Right cardiac atrium (tissue), 5 donors: ENCODE results near the gene KIF13A. TPM values are rescaled to one million over a fixed set of nuclear protein-coding genes. Genes with fewer than 3 reads are reported as not detected.

Experiments used
- ATAC-seq, 2 donors: fragments of 200-7000 bp; cut with Tn5 transposase; one replicate each; pipeline versions ENCODE4 v1.8.0 to v1.9.1; 2020; ENCODE audit warnings: moderate library complexity in 2 of 2, mild to moderate bottlenecking in 1 of 2
- DNase-seq, 3 donors: peaks; one replicate each; pipeline ENCODE4 v3.0.0-alpha.2; 2020
- H3K27ac ChIP-seq: one replicate; pipeline ENCODE4 v1.5.1; 2013; ENCODE audit warnings: mild to moderate bottlenecking, low read length, control low read depth, moderate library complexity
- H3K27me3 ChIP-seq: one replicate; pipeline ENCODE4 v1.6.1; 2013; ENCODE audit not compliant: control insufficient read depth, insufficient read depth
- H3K4me1 ChIP-seq: one replicate; pipeline ENCODE4 v1.6.1; 2013; ENCODE audit warnings: low read length; ENCODE audit not compliant: control insufficient read depth, insufficient read depth
- H3K4me3 ChIP-seq: one replicate; pipeline ENCODE4 v1.5.1; 2013; ENCODE audit warnings: low read length, control low read depth
- H3K9me3 ChIP-seq: one replicate; pipeline ENCODE4 v1.6.1; 2013; ENCODE audit warnings: low read length; ENCODE audit not compliant: control insufficient read depth
- WGBS: extraction: QIAGEN DNeasy Blood & Tissue Kit; methylation state at CpG from one replicate; pipeline ENCODE4 v1.1.7; 2013; 5-methylcytosine and 5-hydroxymethylcytosine counted together
- intact Hi-C, 4 donors: fragments of 100-400 bp; cut with DNase I; formaldehyde crosslinking; loops; one replicate each; pipeline versions ENCODE4 v1.11.0 to v1.14.0; 2022 to 2023
- long read RNA-seq, 4 donors: library from polyadenylated mRNA; unstranded; transcript quantifications; one replicate each; pipeline ENCODE4 v2.0.0, GENCODE V29; 2020 to 2021
- polyA plus RNA-seq: library from polyadenylated mRNA; stranded (reverse); fragments of 200-250 nt; gene quantifications from one replicate; pipeline ENCODE4 v1.2.3, GENCODE V29; 2013
- total RNA-seq, 4 donors: library from RNA; stranded (reverse); fragmentation: NEBNext Ultra II Directional; extraction: Animal tissue kit (Norgen Biotek cat#: 25700); gene quantifications; one replicate each; pipeline ENCODE4 v1.2.1, GENCODE V29; 2021
- donor health status: healthy with polysubstance abuse.
- donor health status: DM: no; HTN: yes; CAD: no.
- donor health status: DM: no; HTN: no; CAD: no.
- donor health status: DM: no; HTN: yes; CAD: no; lungs with severe emphysema.
- donor health status: DM: yes; HTN: yes; CAD: no.

Gene KIF13A
- total RNA-seq (10 to 100 TPM; 59.8 to 79.6 (median 73.3) TPM), polyA plus RNA-seq (27.2 TPM)
- long read RNA-seq, donor 1, transcript KIF13A-207 (3 exons, 1,330 nt), result major isoform, 7 of 19 reads
- long read RNA-seq, donor 1, partial matches to known transcripts, result 2 of 19 reads
- long read RNA-seq, donor 1, other reads (novel, unspliced or antisense), result 10 of 19 reads
- long read RNA-seq, donor 2, partial matches to known transcripts, result 3 of 5 reads
- long read RNA-seq, donor 2, other reads (novel, unspliced or antisense), result 0 of 5 reads
- long read RNA-seq, donor 3, partial matches to known transcripts, result 7 of 23 reads
- long read RNA-seq, donor 3, other reads (novel, unspliced or antisense), result 16 of 23 reads
- long read RNA-seq, donor 4, transcript KIF13A-207 (3 exons, 1,330 nt), result major isoform, 7 of 17 reads
- long read RNA-seq, donor 4, partial matches to known transcripts, result 1 of 17 reads
- long read RNA-seq, donor 4, other reads (novel, unspliced or antisense), result 9 of 17 reads

GRCh38 chr6:17987447-17987696 lies at the start of gene KIF13A:
Gene KIF13A (minus strand): TSS chr6:17987635. CDS start chr6:17987463, 172 bp downstream.
- ATAC-seq, result no peak
- intact Hi-C loops, result loop anchor here (5.0 to 10.0 kb wide), 7 partner anchors 63 to 153 kb away; partner anchors contain the start of gene NHLRC1 (in 2 of the 4)

DNA sequence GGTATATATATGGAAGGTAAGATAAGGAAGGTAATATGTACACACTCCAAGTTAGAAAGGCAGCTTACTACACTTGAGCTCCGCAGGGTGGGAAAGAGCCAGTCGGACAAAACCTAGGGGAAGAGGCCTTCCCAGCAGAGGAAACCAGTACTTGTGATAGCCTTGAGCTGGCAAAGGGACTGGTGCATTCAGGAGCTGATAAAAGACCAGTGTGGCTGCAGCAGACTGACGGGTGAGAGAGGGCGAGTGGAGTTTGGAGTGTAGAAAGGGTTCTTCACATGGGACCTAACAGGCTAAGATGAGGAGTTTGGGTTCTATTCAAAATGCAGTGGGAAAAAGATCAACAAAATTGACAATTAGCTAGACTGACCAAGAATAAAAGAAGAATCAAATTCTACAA lies 49.3 kb upstream of the KIF13A start:
- Histone ChIP-seq H3K27me3 (no peaks in the 10 kb centered on the region), H3K4me3 (no peak overlapping the region), H3K27ac (no peak overlapping the region), H3K4me1 (no peaks in the 10 kb centered on the region), H3K9me3 (no peaks in the 10 kb centered on the region)
- intact Hi-C loops, result no loop called here
- no peak for DNase-seq
- ATAC-seq, result no peak
- 84% methylated on average over 4 of the region's 4 CpGs for WGBS

More at GRCh38 chr6:17987447-17987696, at the start of gene KIF13A:
- no peaks in the 10 kb centered on the region for H3K27me3 ChIP-seq
- under 1% methylated on average over 48 of the region's 54 CpGs for WGBS
- peak within 1 kb of the TSS; percentile 96 for H3K27ac ChIP-seq
- H3K9me3 ChIP-seq, result no peaks in the 10 kb centered on the region
- peak within 1 kb of the TSS; percentile 93 for H3K4me3 ChIP-seq
- H3K4me1 ChIP-seq, result peaks cover 6% of the 10 kb centered on the region
- peak in 1 of 3 donors; percentile 49 for DNase-seq

DNA sequence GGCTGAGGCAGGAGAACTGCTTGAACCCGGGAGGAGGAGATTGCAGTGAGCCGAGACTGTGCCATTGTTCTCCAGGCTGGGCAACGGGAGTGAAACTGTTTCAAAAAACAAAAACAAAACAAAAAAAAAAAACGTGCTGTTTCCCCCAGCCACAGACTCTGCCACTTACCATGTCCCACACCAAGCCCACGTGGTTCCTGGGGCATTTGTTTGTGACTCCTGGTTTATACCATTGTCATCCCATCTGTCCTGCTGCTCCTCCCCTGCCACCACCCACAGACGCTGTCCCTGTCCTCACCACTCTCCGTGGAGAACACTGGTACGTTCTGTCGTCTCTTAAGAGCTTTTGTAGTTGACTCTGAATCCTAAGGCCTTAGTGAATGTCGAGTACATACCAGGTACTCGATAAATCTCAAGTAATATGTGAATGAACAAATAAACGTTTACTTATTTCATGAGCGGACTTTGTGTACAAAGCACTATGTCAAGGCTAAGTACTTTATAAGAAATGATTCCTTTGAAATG lies 48.0 kb upstream of the KIF13A start:
- ATAC-seq (no peak), DNase-seq (no peak)
- 86% methylated on average over 13 of the region's 13 CpGs for WGBS
- no peaks in the 10 kb centered on the region for H3K9me3 ChIP-seq
- no peak overlapping the region for H3K27ac ChIP-seq
- intact Hi-C loops, result no loop called here
- no peaks in the 10 kb centered on the region for H3K27me3 ChIP-seq
- H3K4me3 ChIP-seq, result no peak overlapping the region
- H3K4me1 ChIP-seq, result no peaks in the 10 kb centered on the region

DNA sequence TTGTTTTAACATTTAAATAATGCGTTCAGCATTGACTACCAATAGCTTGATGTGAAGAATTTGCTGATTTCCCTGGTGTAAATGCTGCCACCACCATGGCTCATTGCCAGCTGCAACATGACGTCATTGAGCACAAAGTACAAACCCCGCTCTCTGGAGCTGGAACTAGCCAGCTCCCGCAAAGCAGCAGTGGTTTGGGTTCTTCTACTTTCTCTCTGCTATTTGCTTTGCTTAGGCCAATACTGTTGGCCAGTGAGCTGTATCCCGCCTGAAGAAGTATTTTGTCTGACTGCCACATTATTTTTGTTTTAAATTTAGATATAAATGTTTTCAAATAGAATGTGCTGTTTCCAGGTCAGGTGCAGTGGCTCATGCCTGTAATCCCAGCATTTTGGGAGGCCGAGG lies 47.4 kb upstream of the KIF13A start:
- WGBS, result 79% methylated on average over 6 of the region's 6 CpGs
- Histone ChIP-seq H3K27ac (no peak overlapping the region), H3K4me3 (no peak overlapping the region), H3K4me1 (no peaks in the 10 kb centered on the region), H3K27me3 (no peaks in the 10 kb centered on the region), H3K9me3 (no peaks in the 10 kb centered on the region)
- DNase-seq (peak in 1 of 3 donors; percentile 44), ATAC-seq (no peak)
- intact Hi-C loops, result no loop called here

- H3K4me1 ChIP-seq, result no peaks in the 10 kb centered on the region
- no peak for DNase-seq
- no peaks in the 10 kb centered on the region for H3K9me3 ChIP-seq
- no peak overlapping the region for H3K4me3 ChIP-seq
- H3K27me3 ChIP-seq, result no peaks in the 10 kb centered on the region
- H3K27ac ChIP-seq, result no peak overlapping the region
- intact Hi-C loops, result no loop called here
- WGBS, result 94% methylated on average over 2 of the region's 2 CpGs
- no peak for ATAC-seq
These were observed 44.3 kb upstream of the KIF13A start for GRCh38 chr6:18031680-18032256.

DNA sequence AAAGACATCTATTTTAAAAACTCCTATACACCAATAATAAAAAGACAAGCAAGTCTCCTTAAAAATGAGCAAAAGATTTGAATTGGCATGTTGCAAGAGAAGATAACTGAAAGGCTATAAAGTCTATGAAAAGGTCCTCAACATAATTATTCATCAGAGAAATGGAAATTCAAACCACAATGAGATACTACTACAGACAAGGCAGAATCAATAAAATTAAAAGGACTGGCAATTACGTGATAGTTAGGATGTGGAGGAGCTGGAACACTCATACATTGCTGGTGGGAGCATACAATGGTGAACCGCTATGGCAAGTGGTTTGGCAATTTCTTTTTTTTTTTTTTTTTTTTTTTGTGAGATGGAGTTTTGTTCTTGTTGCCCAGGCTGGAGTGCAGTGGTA lies 43.8 kb upstream of the KIF13A start:
- ATAC-seq (no peak), DNase-seq (no peak)
- Histone ChIP-seq H3K4me3 (no peak overlapping the region), H3K27me3 (no peaks in the 10 kb centered on the region), H3K4me1 (no peaks in the 10 kb centered on the region), H3K27ac (no peak overlapping the region), H3K9me3 (no peaks in the 10 kb centered on the region)
- 95% methylated on average over 2 of the region's 2 CpGs for WGBS
- intact Hi-C loops, result no loop called here

DNA sequence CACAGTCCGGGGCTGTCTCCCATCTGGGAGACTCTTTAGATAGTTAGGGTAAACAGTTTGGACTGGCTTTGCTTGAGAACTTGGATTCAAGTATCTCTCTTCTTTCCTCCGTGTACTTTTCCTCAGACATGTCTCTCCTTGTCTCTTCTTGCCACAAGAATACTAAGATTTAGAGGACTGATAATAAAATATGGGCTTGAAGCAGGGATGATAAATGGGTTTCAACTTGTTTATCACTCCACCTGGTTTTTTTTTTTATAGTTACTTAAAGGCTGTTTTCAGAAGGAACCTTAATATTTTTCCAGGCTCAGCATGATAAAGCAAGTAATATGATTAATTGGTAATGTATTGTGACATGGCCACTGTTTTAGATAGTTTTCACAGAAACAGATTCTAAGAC lies 40.9 kb upstream of the KIF13A start:
- Histone ChIP-seq H3K9me3 (no peaks in the 10 kb centered on the region), H3K4me1 (no peaks in the 10 kb centered on the region), H3K27ac (no peak overlapping the region), H3K4me3 (no peak overlapping the region), H3K27me3 (no peaks in the 10 kb centered on the region)
- ATAC-seq, result no peak
- intact Hi-C loops, result no loop called here
- WGBS, result 81% methylated on average over 2 of the region's 2 CpGs
- no peak for DNase-seq

- 95% methylated on average over 6 of the region's 6 CpGs for WGBS
- H3K27me3 ChIP-seq, result no peaks in the 10 kb centered on the region
- H3K27ac ChIP-seq, result no peak overlapping the region
- intact Hi-C loops, result no loop called here
- no peaks in the 10 kb centered on the region for H3K4me1 ChIP-seq
- no peak for ATAC-seq
- DNase-seq, result no peak
- no peaks in the 10 kb centered on the region for H3K9me3 ChIP-seq
- no peak overlapping the region for H3K4me3 ChIP-seq
These were observed 38.2 kb upstream of the KIF13A start for GRCh38 chr6:18025596-18025995.

DNA sequence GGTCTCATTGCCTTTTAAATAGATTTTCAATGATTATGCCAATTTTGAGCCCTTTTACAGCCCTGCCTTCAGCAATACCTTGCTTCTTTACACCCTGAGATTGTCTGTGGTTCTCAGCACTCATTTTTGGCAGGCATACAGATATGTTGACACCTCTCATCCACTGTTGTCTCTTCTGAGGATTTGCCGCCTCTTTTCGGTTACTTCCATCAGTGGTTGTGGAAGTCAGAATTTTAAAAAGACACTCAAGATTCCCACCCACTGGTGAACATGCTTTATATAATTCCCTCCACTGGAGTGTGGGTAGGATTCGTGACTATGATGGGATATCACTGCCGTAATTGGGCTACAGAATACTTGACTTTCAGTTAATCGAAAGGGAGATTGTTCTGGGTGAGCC lies 37.4 kb upstream of the KIF13A start:
- no peak for DNase-seq
- Histone ChIP-seq H3K4me3 (no peak overlapping the region), H3K4me1 (no peaks in the 10 kb centered on the region), H3K27ac (no peak overlapping the region), H3K27me3 (no peaks in the 10 kb centered on the region), H3K9me3 (no peaks in the 10 kb centered on the region)
- no peak for ATAC-seq
- intact Hi-C loops, result no loop called here
- 94% methylated on average over 5 of the region's 5 CpGs for WGBS

GRCh38 chr6:18023891-18024290 lies 36.5 kb upstream of the KIF13A start:
- no peak for ATAC-seq
- no peaks in the 10 kb centered on the region for H3K9me3 ChIP-seq
- no peaks in the 10 kb centered on the region for H3K4me1 ChIP-seq
- no peak overlapping the region for H3K27ac ChIP-seq
- intact Hi-C loops, result no loop called here
- WGBS, result 94% methylated on average over 4 of the region's 4 CpGs
- DNase-seq, result no peak
- H3K4me3 ChIP-seq, result no peak overlapping the region
- H3K27me3 ChIP-seq, result no peaks in the 10 kb centered on the region

DNA sequence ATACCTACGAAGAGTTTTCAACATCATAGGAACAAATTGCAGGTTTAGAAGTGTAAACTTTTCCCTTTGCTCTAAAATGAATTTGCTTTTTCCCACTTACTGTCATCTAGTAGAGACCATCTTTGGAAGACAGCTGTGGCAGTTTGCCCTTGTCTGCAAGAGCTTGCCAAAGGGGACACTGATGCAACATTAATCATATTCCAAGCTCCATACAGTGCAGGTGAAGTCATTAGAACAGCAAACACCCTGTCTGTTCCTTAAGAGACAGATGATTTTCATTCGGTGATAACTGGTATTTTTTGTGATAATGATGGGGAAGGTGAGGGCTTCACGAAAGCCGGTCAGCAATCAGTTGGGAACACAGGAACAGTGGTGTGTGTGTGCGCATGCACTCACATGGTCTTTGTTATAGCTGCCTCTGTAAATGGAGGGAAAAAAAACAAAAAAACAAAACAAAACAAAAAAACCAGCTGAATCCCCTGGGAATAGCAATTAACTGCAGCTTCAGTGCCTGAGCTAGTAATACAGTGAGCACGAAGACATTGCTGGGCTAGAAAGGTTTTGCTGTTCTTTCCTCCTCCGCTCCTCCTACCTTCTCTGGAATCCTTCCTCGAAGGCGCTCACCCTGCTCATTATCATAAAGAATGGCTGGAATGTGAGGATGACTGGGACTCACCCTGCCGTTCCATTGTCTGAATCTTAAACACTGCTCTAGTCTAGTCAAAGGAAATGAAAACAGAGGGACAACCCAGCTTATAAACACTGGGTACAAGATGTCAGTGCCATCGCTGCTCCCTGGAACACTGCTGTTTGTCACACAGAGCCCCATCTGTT lies 35.2 kb upstream of the KIF13A start:
- H3K27me3 ChIP-seq, result no peaks in the 10 kb centered on the region
- no peaks in the 10 kb centered on the region for H3K9me3 ChIP-seq
- intact Hi-C loops, result no loop called here
- WGBS, result 50% methylated on average over 11 of the region's 11 CpGs
- H3K4me3 ChIP-seq, result no peak overlapping the region
- H3K27ac ChIP-seq, result no peak overlapping the region
- DNase-seq (no peak), ATAC-seq (no peak)
- no peaks in the 10 kb centered on the region for H3K4me1 ChIP-seq
